SH-SY5Y (cell line): ENCODE results near the gene TRIM17.

Experiments used
- GATA2 ChIP-seq: IDR thresholded peaks from 2 replicates; pipeline ENCODE4 v1.6.1; 2011; ENCODE audit warnings: mild to moderate bottlenecking, low read depth, low read length
- GATA3 ChIP-seq: IDR thresholded peaks from 2 replicates; pipeline ENCODE4 v1.6.1; 2011; ENCODE audit warnings: low read depth, mild to moderate bottlenecking, low read length, moderate library complexity

DNA sequence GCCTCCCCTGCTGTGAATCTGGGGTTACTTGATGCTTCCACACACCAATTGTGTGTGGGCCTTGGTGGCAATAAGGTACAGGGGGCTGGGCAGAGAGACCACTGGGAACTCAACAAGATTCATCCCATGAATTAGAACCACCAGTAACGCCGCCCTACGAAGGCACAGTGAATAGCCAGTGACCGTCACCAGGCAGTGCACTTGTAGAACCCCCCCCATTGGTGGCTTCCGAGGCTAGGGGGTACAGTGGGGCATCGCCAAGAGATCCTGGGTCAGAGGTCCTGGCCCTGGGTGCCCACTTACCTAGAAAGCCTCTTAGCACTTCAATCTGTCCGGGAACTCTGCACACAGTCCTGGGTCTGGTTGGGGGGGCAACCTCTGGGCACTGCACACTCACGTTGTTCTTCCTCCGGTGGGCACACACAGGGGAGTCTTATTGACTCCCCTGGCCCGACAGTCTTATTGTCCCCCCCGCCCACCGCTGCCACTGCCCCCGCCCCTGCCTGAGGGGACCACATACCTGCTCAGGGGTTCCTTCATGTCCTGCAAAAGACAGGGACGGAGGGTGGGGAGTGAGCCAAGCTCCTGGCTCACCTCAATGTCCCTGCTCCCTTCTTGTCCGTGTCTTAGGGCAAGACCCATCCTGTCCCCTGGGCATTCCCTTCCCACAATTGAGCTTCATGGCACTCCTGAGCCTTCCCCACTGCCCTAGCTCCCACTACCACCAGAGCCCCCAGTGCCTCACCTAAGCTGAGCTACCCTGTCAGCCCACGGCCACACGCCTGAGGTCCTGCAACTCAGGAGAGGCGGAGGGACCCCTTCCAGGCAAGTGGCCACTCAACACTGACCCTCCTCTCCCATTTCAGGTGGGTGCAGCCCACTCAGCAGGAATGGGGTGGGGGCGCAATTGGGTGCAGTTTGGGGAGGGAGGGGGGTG lies 7.5 kb downstream of the TRIM17 start:
- no peak for TF ChIP-seq GATA2
- no peak for TF ChIP-seq GATA3
